AG08396 (cell line): ENCODE measurements around the gene DHRS7B.
"Not testable (repeated sequence)": the region's sequence is repeated elsewhere in the genome, so short reads cannot be mapped to it uniquely, and the experiment has no call there.

Source experiments
- DNase-seq: peaks from one replicate; pipeline ENCODE4 v3.0.0; 2012; ENCODE audit warnings: low spot score, mixed read lengths

The DHRS7B gene

DNA sequence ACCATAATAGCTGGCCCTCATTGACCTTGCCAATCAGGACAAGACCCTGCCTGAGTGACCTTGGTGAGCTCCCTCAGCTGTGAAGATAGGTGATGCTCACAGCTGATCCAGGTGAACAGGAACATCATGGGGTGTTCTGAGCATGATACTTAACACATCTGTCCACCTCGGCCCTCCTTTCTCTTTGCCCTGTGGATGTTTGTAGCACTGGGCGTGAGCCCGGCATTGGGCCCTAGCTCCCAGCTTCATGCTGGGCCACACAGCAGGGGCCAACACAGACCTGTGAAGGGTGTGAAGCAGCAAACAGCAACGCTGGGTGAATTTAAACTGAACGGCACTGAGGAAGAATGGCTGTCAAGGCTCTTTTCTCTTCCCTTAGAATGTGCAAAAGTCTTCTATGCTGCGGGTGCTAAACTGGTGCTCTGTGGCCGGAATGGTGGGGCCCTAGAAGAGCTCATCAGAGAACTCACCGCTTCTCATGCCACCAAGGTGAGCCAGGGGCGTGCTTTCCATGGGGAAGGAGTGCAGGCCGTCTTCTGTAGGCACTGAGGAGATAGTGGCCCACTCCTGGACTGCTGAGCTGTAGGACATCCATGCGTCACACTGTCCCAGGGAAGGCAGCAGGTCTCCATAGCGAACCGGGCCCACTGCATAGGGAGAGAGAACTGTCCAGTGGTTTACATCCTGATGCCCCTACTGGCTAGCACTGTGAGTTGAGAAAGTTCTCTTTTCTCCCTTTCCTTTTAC is 51.3 kb downstream of the DHRS7B start:
- DNase-seq, result no peak

DNA sequence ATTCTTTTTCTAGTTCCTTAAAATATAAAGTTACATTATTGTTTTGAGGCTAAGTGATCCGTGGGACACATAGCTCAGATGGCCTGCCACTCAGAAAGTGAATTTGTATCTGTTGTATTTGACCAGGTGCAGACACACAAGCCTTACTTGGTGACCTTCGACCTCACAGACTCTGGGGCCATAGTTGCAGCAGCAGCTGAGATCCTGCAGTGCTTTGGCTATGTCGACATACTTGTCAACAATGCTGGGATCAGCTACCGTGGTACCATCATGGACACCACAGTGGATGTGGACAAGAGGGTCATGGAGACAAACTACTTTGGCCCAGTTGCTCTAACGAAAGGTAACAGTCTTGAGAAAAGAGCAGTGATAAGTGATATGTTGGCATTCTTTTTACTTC is 56.7 kb downstream of the DHRS7B start:
- DNase-seq, result no peak

DNA sequence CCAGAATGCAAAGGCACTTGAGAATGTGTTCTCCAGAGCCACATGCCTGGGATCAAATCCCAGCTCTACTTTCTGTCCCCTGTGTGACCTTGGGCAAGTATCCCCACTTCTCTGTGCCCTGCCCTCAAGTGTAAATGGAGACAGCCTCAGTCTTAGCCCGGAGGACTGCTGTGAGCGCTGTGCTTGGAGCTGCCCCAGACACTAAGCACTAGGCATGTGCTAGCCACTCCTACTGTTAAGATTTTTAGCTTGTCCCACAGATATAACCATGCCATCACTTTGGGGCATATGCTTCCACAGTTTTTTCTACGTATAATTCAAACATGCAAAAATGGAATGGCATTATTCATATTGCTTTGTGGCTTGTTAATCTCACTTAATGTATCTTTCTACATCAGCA is 57.8 kb downstream of the DHRS7B start:
- no peak for DNase-seq

DNA sequence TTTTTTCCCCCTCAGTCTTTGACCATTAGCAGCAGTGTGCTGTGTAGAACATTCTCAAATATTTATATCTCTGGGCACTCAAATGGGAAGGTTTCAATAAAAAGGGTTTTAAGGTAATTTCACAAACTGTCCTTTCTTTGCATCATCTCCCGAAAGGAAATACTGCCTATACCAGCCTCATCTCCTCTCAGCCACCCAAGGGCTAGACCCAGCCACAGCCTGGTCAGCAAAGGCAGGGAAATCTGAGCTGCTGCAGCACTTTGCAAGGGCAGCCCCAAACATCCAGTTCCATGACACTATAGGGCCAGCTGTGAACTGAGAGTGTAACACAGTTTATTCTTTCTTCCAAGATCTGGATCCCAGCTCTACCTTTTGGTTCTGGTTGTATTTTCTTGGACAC is 58.3 kb downstream of the DHRS7B start:
- DNase-seq, result no peak

DNA sequence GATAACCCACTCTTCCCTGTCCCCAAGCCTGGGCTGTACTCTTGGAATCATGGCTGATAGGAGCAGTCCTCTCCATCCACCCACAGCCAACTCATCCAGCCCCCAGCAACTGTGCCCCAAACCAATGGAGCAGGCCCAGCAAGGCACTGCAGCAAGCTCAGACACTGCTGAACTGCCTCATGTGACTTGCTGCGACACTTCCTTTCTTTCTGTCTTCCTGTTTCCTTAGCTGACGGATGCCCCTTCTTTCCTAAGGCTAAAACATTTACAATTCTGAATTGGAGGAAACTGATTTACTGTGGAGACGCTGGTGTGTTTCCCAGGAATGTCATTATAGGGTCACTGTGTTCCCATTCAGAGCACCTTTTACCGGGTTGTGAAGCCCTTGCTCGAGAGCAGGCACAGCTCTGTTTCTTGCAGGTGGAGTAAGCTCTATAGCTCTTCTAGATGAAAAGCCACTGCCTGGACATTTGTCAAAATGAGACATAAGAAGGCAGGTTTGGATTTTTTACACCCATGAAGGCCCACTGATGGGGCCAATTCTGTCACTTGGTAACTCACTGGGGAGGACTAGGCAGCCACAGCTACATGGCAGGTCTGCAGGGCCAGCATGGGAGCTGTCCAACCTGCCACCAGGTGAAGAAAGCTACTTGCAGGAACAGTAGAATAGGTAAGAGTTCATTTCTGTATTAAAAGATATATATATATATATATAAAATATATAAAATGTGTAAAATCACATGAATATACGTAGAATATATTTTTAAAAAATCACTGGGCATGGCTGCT is 59.8 kb downstream of the DHRS7B start:
- DNase-seq, result no peak

DNA sequence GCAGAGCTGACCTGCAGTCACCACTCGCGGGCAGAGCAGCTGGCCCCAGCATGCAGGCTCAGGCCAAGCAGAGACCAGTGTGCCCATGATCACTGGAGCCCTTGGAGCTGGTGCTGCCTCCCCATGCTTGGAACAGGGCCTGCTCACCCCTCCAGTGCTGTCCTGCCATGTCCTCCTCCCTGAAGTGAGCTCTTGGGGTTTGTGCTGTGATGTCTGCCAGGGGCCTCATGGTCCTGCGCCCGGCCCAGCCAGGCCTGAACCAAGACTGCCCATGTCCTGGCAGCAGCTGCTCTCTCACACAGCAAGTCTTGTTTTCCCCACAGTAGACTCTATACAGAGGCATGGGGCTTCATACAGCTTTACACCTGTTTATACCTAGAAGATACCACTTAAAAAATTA is 62.6 kb downstream of the DHRS7B start:
- no peak for DNase-seq

DNA sequence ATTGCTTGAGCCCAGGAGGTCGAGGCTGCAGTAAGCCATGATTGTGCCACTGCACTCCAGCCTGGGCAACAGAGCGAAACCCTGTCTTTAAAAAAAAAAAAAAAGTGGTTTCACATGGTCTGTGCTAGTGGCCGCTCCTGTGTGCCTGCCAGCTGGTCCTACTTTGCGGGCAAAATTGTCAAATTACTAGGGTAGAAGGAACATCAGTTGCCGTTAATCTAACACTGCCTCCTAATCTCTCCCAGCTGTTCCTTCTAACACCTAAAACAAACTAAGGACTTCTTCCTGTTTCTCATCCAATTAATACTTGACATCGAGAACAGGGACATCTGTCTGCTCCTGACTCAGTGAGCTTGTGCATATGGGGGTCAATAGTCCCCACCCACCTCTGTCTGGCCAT is 63.3 kb downstream of the DHRS7B start:
- DNase-seq, result no peak

DNA sequence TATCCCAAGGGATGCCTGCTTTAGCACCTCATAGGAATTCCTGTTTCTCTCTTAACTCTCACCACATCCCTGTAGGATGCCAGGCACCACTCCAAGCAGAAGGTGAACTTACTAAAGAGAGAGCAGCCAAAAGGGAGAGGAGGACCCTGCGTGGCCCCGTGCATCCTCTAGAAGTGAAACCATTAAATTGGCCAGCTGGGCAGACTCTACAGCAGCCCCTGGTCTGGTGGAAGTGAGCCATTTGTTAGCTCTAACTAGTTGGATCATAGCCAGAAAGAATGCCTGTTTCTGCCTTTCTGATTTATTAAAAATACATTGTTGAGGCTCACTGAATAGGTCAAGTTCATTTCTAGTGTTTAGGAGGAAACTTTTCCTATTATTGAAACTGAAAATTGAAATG is 64.9 kb downstream of the DHRS7B start:
- no peak for DNase-seq

DNA sequence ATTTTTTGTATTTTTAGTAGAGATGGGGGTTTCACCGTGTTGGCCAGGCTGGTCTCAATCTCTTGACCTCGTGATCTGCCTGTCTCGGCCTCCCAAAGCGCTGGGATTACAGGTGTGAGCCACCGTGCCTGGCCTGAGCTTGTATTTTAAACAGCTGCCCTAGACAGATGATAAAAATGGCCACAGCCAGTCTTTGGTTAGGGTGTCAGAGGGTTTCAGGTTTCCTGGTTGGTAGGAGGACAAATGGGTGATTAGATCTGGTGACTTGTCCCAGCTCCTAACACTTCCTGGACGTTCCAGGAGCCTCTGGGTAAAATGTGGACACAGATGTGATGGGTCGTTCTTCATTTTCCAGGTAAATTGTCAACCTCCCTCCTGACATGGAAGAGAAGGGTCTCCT is 65.7 kb downstream of the DHRS7B start:
- DNase-seq, result not testable (repeated sequence)

DNA sequence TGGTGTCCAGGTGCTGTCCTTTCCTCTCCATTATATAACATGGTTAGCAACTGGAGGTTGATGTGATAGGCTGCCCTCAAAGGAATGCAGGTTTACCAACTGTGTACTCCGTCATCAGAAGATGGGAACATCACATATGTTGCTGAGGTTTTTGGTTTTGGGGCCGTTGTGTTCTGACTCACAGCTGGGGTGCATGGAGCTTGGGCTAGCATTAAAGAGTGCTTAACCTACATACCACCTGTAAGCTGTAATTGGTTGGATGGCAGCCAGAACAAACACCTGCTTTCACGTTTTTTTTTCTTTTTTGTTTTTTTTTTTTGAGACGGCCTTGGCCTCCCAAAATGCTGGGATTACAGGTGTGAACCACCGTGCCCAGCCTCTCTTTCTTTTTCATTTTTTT is 66.3 kb downstream of the DHRS7B start:
- no peak for DNase-seq

DNA sequence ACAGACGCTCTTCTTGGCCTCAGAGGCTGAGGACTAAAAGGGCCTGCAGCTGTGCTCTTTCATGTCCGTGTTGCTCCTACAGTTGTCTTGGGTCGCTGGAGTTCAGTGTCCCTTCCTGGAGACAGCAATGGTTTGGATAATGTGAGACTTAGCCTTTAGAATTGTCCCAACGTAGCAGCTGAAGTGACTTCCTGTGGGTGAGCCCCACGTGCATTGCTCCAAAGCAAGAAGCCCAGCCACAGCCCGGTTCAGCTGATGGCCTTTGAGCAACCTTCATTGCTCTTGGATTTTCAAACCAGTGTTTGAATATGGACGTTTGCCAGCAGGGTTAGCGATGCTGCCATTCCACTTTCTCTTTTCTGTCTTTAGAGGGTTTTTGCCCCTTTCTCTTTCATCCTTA is 67.5 kb downstream of the DHRS7B start:
- no peak for DNase-seq

DNA sequence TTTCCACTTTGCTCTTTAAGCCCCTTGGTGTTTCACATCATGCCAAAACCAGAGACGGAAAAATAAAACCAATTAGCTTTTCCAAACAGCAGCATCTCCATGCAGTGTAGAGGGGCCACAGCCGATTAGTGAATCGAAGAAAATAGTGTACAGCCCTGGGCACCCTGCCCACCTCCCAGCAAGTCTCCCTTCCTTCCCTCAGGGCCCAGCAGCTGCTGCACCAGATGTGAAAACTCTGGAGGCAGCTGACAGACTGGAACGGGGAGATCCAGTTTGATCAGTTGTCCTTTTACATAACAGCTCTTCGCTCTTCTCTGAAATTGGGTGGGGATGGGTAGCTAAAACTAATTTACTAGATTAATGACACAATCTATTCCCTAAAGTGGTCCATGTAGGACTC is 67.9 kb downstream of the DHRS7B start:
- no peak for DNase-seq

DNA sequence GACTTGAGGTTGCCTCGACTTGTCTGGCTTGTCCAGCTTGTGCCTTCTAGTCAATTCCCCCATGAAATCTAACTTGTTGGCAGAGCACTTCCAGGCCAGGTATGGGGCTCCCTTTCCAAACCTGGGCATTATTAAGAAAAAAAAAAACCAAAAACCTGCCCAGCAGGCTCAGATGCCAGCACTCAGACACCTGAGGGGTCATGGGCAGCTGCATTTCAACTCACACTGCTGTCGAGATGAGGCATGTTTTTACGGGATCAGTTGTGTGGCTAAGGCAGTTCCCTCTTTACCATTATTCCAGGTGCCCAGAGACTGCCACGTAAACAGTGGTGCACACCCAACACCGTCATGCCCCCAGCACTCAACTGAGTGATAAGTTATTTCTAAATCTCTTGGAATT is 69.4 kb downstream of the DHRS7B start:
- no peak for DNase-seq

DNA sequence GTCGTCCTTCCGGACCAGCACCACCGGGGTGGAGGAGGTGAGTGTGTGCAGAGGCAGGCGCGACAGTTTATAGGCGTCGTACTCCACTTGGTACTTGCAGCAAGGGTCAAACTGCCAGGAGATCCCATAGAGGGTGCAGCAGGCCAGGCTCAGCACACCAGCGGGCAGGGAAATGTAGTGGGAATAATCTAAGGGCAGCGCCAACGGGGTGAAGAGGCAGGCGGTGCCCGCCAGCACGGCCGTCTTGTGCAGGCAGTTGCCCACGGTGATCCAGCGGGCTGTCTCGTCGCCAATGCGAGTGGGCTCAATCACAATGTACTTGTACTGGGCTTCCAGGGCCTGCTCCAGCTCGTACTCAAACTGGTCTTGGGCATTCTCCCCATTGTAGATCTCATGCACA is 71.6 kb downstream of the DHRS7B start:
- DNase-seq, result no peak

DNA sequence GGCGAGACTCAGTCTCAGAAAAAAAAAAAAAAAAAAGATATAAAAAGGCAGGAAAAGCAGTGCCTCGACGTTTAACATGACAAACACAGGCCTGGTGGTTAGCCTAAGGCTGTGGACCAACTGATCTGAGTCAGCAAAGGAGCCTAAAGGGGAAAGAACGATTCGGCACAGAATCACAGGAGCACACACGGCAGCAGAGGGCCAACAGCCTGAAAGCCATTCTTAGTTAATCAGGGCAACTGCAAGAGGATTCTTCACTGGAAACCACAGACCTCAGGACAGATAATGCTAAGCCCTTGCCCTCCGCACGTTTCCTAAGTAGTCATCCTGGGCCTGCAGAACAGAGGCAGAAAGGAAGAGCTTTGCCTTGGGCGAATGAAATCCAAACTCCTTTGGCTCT is 72.5 kb downstream of the DHRS7B start:
- no peak for DNase-seq

DNA sequence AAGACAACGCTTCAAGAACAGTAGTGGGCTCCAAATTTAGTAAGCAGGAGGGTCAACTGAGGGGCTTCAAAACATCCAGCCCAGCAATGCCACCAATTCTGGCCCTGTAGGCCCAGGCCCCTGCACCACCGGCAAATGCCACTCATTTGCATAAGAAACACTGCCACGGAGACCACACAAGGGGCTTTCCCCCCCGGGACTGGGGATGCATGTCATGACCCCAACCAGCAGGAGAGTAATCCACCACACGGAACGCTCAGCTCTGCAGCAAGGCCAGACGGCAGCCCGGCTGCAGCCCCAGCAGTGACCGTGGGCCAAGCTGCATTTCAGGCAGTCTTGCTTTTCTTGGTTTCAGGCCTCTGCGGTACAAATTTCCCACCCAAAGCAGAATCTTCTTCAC is 73.1 kb downstream of the DHRS7B start:
- no peak for DNase-seq

DNA sequence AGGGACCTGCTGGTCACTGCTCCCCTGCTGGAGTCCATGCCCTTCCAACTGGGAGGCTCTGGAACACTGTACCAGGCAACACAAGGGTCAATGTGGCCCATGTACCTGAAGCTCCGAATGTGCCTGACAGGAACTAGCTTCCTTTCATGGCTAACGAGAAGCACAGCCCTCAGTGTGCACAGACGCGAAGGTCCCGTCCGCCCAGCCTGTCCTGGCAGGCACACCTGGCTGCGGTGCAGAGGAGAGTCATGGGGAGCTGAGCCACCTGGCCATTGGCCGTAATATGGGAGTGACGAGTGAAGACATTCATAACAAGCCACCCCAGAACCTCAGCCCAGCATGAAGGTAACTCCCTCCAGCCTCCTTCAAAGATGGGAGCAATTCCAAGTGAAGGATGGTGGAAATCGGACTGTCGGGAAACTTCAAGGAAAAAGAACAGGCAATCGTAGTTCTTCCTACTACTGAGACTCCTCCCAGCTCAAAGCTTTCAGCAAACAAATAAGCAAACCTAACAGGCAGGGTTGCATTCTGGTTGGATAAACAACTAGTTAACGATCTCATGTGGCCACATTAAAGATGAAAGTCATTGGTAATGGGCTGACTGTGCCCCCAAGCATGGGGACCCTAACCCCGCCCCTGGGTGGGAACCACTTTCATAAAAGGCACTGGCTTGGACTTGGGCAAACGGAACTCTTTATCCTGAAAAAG is 74.0 kb downstream of the DHRS7B start:
- no peak for DNase-seq

DNA sequence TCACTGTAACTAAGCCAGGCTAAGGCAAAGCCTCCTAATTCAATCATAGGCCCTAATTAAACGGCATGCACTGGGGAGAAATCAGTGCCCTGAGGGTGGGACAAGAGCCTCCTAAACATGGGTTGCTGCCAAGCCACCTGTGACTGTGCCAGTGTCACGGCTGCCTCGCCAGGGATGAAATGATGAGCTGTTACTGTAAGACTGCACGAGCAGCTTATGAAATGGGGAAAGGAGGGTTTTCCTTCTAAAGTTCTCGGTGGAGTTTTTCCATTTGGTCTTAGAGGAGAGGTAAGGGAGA is 74.5 kb downstream of the DHRS7B start:
- no peak for DNase-seq

DNA sequence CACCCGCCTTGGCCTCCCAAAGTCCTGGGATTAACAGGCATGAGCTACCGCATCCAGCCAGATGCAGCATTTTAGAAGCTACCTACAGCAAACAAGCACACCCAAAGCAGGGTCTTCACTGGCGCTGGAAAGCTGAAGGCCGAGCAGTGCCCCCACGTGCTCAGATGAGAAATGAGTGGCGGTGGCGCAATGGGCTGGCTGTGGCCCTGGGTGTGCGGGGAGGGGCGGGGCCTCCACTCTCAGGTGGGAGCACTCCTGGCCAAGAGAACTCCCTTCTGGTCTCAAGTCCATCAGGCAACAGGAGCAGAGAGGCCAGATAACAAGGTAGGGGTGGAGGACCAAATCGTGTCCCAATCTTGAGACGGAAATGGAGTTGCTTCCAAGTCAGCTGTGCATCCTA is 75.1 kb downstream of the DHRS7B start:
- no peak for DNase-seq

DNA sequence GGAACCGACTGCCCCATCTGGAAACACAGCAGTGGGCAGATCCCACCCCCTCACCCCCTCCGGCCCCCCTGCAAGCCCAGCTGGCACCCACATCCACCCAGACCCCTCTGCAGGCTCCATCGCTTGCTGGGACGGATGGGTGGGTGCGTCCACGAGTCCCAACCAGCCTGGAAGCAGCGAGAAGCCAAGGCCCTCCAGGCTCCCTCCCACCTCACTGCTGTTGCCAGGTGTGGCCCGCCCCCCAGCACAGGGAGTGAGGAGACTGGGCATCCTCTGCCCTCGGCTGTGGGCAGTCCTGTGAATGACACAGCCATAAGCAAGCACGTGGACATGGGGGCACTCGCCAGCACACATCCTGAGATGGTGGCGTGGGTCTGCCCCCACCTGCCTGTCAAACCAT is 75.7 kb downstream of the DHRS7B start:
- DNase-seq, result no peak

DNA sequence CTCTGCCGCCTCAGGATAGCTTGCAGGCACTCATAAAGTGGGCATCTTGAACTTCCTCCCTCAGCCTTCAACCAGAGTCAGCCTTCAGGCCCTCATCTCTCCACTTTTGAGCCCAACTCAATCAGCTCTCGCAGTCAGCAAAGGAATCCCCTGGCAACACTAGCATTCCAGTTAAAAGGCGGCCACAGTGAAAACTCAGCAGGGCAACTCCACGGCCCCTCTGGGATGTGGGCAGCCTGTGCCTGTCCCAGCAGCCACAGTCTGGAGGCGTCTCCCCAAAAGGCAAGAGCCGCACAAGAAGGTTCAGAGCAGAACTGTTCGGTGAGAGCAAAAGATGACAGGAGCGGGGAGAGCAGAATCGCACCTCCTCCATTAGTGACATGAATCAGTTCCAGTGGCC is 78.2 kb downstream of the DHRS7B start:
- DNase-seq, result no peak

DNA sequence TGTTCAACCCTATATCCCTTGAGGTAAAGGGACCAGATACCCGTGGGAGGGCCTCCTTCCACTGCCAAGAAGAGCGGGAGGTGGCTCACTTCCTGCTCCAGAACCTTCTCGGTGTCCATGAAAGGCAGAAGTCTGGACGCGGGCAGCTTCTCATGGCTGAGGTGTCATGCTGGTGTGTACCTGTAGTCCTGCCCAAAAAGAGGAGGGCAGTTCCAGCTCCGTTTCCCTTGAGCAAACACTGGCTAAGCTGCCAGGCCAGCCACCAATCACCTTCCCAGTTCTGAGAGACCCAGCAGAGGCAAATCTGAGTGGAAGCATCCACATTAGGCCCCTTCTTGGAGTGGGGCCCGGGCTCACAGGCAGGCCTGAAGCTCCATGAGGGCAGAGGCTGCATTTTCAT is 81.6 kb downstream of the DHRS7B start:
- DNase-seq, result no peak

DNA sequence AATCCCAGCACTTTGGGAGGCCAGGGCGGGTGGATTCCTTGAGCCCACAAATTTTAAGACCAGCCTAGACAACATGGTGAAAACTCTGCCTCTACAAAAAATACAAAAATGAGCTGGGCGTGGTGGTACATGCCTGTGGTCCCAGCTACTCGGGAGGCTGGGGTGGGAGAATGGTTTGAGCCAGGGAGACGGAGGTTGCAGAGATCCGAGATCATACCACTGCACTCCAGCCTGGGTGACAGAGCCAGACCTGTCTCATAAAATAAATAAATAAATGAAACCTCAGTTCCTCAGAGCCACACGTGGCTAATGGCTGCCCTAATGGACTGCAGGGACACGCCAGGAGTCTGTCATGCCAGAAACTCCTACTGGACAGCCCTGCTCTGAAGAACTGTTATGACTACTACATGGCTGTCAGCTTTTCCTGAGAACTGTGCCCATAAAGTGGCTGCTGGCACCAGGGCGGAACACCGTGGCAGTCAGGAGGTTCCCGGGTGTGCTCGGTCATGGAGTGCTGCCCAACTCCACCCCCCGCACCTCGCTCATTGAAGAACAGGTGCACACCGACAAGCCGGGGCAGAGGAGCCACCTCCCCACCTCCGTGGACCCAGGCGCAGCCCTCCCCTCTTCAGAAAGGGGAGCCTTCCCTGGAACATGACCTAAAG is 82.9 kb downstream of the DHRS7B start:
- DNase-seq, result peak; percentile 50
